Bronchial smooth muscle cell (primary cell): ENCODE measurements around the gene RGPD8. TPM values are rescaled to one million over a fixed set of nuclear protein-coding genes. Genes with fewer than 3 reads are reported as not detected.

Experiments used
- total RNA-seq: library from RNA; depleted of rRNA; stranded (reverse); fragments of >200 nt; gene quantifications from 2 replicates; pipeline ENCODE4 v1.2.1, GENCODE V29; 2014

The RGPD8 gene
- 2.8 and 8.5 TPM in 2 replicates for total RNA-seq

GRCh38 chr2:112433480-112433879, at the start of gene RGPD8:
RGPD8 (minus strand) TSS chr2:112433645; CDS start chr2:112433453, 192 bp downstream.

DNA sequence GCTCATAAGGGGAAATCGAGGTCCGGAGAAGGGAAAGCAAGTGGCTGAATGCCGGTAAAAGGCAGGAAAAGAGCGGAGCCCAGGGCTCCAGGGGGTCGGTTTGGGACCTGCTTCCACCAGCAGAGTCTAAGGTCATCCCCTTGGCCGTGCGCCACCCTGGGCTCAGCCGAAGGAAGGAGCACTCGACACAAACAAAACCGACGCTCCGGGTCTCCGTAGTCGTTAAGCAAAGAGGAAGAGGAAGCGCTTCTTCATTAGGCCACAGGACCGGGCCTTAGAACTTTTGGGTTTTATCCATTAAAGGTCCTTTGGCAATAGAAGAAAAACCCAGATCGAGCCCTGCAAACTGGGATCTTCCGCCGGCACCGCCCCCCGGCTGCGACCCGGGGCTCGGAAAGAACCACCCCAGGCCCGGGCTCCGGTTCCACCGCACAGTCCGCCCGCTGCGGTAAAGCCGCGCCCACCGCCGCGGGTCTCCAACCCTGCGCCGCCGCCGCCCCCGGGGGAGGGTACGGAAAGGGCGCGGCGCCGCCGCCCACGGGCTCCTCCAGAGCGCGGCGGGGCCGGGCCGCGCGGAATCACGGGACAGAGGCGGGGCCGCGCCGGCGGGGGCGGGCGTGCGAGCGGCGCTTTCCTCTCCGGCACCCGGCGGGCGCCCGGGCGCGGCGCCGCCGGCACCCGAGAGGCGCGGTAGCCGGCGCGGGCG, 48.2 kb upstream of the RGPD8 start, which contains the start of gene TTL:
TSS of gene TTL (plus strand) at position 629 of the 706 bp plus-strand sequence. CDS start 189 bp downstream, outside the sequence.

Other genes starting within 250 kb of the RGPD8 start
- 2.4 and 3.6 TPM in 2 replicates for gene ZC3H8, start 178.6 kb downstream of the RGPD8 start, total RNA-seq
- 2.5 and 4.3 TPM in 2 replicates for gene ZC3H6, start 158.0 kb downstream of the RGPD8 start, total RNA-seq
- gene TTL, start 48.5 kb upstream of the RGPD8 start, total RNA-seq, result 16.8 and 19.4 TPM in 2 replicates
- gene POLR1B, start 108.8 kb upstream of the RGPD8 start, total RNA-seq, result 6.3 and 11.1 TPM in 2 replicates
- 12.3 and 24.4 TPM in 2 replicates for gene CHCHD5, start 151.0 kb upstream of the RGPD8 start, total RNA-seq
- gene SLC20A1, start 212.3 kb upstream of the RGPD8 start, total RNA-seq, result 22.1 and 53.0 TPM in 2 replicates